SH-SY5Y (cell line): ENCODE results near the gene FAT1.

Experiments used
- GATA2 ChIP-seq: IDR thresholded peaks from 2 replicates; pipeline ENCODE4 v1.6.1; 2011; ENCODE audit warnings: mild to moderate bottlenecking, low read depth, low read length
- GATA3 ChIP-seq: IDR thresholded peaks from 2 replicates; pipeline ENCODE4 v1.6.1; 2011; ENCODE audit warnings: low read depth, mild to moderate bottlenecking, low read length, moderate library complexity

GRCh38 chr4:186586205-186586604 is 137.5 kb downstream of the FAT1 start:
- TF ChIP-seq GATA3 (no peak), GATA2 (no peak)
